ENCODE data around the gene LRRC10B. TPM values are rescaled to one million over a fixed set of nuclear protein-coding genes. Genes with fewer than 3 reads are reported as not detected.

LRRC10B gene
- total and polyA plus RNA-seq, 2 experiments from 2014 or later: 0.43 to 0.68 TPM

- no peaks in the 10 kb centered on the region for H3K27me3 ChIP-seq
- H3K4me1 ChIP-seq (ENCODE audit: insufficient read depth): peaks cover 13% of the 10 kb centered on the region
- no peak overlapping the region for H2AFZ ChIP-seq
- no peak for TF ChIP-seq CTCF (IDR thresholded peaks at IDR 0.05; ENCODE audit: poor library complexity)
- no peak for TF ChIP-seq EZH2phosphoT487 (IDR thresholded peaks at IDR 0.05; ENCODE audit: low read depth, severe bottlenecking, unreplicated experiment)
- TF ChIP-seq EZH2 (IDR thresholded peaks at IDR 0.05; ENCODE audit: borderline replicate concordance): no peak
- no peak overlapping the region for H3K4me2 ChIP-seq
- no peak overlapping the region for H3K27ac ChIP-seq
- no peaks in the 10 kb centered on the region for H3K36me3 ChIP-seq (replicated peaks; ENCODE audit: insufficient read depth, low read depth)
- no peak for DNase-seq (ENCODE audit: low spot score)
- no peaks in the 10 kb centered on the region for H3K9me2 ChIP-seq (replicated peaks; ENCODE audit: insufficient read depth)
- no peaks in the 10 kb centered on the region for H3K9me3 ChIP-seq (ENCODE audit: low read depth)
- H3K79me2 ChIP-seq: no peaks in the 10 kb centered on the region
- WGBS (ENCODE audit: low lambda C conversion rate, missing lambda C conversion rate): 89% methylated on average over 10 of the region's 10 CpGs
- no peak overlapping the region for H3K4me3 ChIP-seq
- H4K20me1 ChIP-seq (ENCODE audit: insufficient read depth, poor library complexity, severe bottlenecking): no peaks in the 10 kb centered on the region
These were observed 7.1 kb downstream of the LRRC10B start for GRCh38 chr11:61515686-61516085.

- no peak overlapping the region for H3K4me2 ChIP-seq
- H3K4me3 ChIP-seq: no peak overlapping the region
- no peak overlapping the region for H3K27ac ChIP-seq
- H3K36me3 ChIP-seq (replicated peaks; ENCODE audit: insufficient read depth, low read depth): no peaks in the 10 kb centered on the region
- H3K9me3 ChIP-seq (ENCODE audit: low read depth): no peaks in the 10 kb centered on the region
- WGBS (ENCODE audit: low lambda C conversion rate, missing lambda C conversion rate): 73% methylated on average over 16 of the region's 22 CpGs
- no peak for DNase-seq (ENCODE audit: low spot score)
- TF ChIP-seq EZH2 (IDR thresholded peaks at IDR 0.05; ENCODE audit: borderline replicate concordance): no peak
- no peak for TF ChIP-seq EZH2phosphoT487 (IDR thresholded peaks at IDR 0.05; ENCODE audit: low read depth, severe bottlenecking, unreplicated experiment)
- TF ChIP-seq CTCF (IDR thresholded peaks at IDR 0.05; ENCODE audit: poor library complexity): no peak
- H4K20me1 ChIP-seq (ENCODE audit: insufficient read depth, poor library complexity, severe bottlenecking): no peaks in the 10 kb centered on the region
- H2AFZ ChIP-seq: no peak overlapping the region
- peaks cover 9% of the 10 kb centered on the region for H3K4me1 ChIP-seq (ENCODE audit: insufficient read depth)
- H3K27me3 ChIP-seq: no peaks in the 10 kb centered on the region
- H3K9me2 ChIP-seq (replicated peaks; ENCODE audit: insufficient read depth): no peaks in the 10 kb centered on the region
- H3K79me2 ChIP-seq: no peaks in the 10 kb centered on the region
These were observed 7.6 kb downstream of the LRRC10B start for GRCh38 chr11:61516191-61516590.

- H3K4me1 ChIP-seq (ENCODE audit: insufficient read depth): peaks cover 8% of the 10 kb centered on the region
- TF ChIP-seq EZH2 (IDR thresholded peaks at IDR 0.05; ENCODE audit: borderline replicate concordance) (no peak), CTCF (IDR thresholded peaks at IDR 0.05; ENCODE audit: poor library complexity) (peak; percentile 98)
- H3K36me3 ChIP-seq (replicated peaks; ENCODE audit: insufficient read depth, low read depth): no peaks in the 10 kb centered on the region
- H3K27me3 ChIP-seq: no peaks in the 10 kb centered on the region
- H4K20me1 ChIP-seq (ENCODE audit: insufficient read depth, poor library complexity, severe bottlenecking): no peaks in the 10 kb centered on the region
- H3K9me3 ChIP-seq (ENCODE audit: low read depth): no peaks in the 10 kb centered on the region
- peak; percentile 54 for DNase-seq (ENCODE audit: low spot score)
- H3K9me2 ChIP-seq (replicated peaks; ENCODE audit: insufficient read depth): no peaks in the 10 kb centered on the region
- H3K27ac ChIP-seq: no peak overlapping the region
- no peak overlapping the region for H3K4me2 ChIP-seq
- H2AFZ ChIP-seq: no peak overlapping the region
- 41% methylated on average over 23 of the region's 23 CpGs for WGBS (ENCODE audit: low lambda C conversion rate, missing lambda C conversion rate)
- no peaks in the 10 kb centered on the region for H3K79me2 ChIP-seq
- H3K4me3 ChIP-seq: no peak overlapping the region
These were observed 8.4 kb downstream of the LRRC10B start for GRCh38 chr11:61516675-61517572.
